NCI-H1105 treated with DMSO at 0.1 percent for 48 hours (cell line): ENCODE measurements around the gene SPSB3.

ENCODE experiments used
- DNase-seq: peaks from one replicate; lab custom pipeline; 2025; lab: John Stamatoyannopoulos, UW

Gene SPSB3

GRCh38 chr16:1763521-1764511, 18.6 kb downstream of the SPSB3 start:
- DNase-seq, result no peak

DNA sequence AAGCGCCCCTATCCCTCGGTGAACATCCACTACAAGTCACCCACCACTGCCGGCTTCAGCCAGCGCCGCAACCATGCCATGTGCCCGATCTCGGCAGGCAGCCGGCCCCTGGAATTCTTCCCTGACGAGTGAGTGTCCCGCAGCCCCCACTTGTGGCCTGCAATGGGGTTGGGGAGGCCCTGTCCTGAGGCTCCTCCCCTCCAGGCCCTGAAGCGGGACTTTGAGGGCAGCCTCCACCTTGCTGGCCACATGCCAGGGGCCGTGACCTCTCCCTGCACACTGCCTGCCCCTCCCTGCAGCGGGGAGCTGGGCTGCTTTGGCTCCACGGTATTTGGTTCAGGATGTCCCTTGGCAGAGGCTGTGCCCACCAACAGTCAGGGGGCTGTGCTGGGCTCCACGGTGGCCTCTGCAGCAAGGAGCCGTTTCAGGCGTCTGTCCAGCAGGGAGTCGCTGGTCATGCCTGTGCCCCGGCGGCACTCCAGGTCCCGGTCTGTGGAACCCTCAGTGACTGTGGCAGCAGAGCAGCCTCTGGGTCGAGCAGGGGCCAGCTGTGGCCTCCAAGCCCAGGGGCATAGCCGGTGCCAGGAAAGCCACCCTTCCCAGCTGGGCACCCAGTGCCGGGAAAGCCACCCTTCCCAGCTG, 19.4 kb downstream of the SPSB3 start:
- no peak for DNase-seq

- no peak for DNase-seq
These were observed 20.0 kb downstream of the SPSB3 start for GRCh38 chr16:1762196-1762878.

- no peak for DNase-seq
These were observed 20.6 kb downstream of the SPSB3 start for GRCh38 chr16:1761751-1762150.

GRCh38 chr16:1760911-1761310, 21.5 kb downstream of the SPSB3 start:
- no peak for DNase-seq

DNA sequence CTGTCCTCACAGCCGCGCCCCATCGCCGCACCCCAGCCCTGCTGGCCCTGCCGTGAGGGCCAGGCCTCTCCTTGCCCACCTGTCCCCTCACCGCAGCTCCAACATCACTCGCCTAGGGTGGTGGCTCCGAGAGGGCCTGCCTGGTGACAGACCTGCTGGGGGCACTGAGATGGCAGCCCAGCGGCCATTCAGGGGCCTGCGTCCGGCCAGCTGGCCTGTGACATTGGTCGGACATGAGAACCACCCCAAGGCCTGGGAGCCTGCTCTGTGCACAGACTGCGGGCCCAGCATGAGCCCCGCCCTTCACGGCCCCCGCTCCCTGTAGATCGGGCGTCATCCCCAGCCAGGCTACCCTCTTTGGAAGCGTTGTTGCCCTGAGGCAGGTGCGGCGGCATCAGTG, 22.9 kb downstream of the SPSB3 start:
- no peak for DNase-seq

GRCh38 chr16:1758923-1759322, 23.4 kb downstream of the SPSB3 start:
- DNase-seq, result no peak

DNA sequence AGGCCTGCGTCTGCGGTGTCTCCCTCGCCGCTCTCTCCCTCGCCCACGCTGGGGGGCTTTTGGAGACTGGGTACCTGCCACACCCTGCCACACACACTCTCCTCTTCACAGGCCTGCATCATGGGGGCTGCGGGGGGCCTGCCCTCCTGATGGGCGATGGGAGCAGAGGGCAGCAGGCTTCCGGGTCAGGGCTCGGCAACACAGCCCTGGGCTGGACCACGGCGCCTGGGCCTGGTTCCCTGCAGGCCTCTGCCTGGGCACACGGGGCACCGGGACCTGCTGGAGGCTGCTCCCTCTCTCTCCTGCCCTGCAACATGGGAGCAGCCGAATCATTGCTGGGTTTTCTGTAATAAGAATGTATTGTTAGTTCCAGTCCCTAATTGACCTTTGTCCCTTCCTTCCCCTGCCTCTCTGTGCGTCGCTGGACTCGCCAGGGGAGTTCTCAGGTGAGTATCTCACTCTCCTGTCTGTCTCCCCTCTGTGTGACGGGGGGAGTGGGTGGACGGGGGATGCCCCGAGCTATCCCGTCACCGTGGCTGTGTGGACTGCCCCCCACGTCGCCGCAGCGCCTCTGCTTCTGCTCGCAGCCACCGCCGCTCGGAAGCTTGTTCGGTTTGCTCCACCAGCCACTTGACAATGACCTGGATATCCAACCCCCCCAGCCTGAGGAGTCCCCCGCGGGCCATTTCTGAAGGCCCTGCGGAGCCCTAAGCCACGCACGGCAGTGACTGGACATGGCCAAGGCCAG, 24.5 kb downstream of the SPSB3 start:
- no peak for DNase-seq

GRCh38 chr16:1754204-1754603, 28.2 kb downstream of the SPSB3 start:
- no peak for DNase-seq

DNA sequence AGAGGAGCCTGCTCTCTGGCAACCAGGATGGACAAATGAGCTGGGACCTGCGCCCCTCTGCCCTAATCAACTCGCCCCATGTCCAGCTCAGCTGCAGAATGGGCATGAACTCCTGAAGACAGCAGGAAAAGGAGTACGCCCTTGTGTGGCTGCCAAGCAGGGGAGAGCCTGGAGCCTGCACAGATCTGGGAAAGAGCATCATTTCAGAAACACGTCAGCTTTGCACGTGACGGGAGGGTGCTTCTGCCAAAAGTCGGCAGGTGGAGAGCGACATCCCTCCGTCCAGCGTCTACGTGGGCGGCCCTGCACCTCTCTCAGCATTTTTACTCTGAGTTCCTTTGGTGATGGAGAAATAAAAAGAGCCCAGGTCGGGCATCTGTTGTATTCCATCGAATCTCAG, 29.5 kb downstream of the SPSB3 start:
- no peak for DNase-seq

DNA sequence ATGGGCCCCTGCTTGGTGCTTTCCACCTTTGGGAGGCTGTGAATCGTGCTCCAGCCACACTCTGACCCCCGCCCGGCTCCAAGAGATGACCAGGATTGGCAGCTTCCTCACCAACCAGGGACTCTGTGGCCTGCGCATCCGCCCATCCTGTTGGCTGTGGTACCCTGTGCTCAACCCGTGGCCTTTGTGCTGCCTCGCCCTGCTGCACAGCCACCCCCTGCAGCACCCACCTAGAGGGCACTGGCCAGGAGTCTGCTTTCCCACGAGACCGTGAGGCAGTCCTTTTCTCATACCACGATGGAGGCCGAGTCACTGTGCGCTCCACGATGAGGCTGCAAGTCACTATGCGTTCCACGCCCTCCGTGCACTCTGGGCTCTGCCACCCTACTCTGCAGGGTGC, 30.4 kb downstream of the SPSB3 start:
- DNase-seq, result no peak

GRCh38 chr16:1749152-1750117, 32.9 kb downstream of the SPSB3 start:
- no peak for DNase-seq

DNA sequence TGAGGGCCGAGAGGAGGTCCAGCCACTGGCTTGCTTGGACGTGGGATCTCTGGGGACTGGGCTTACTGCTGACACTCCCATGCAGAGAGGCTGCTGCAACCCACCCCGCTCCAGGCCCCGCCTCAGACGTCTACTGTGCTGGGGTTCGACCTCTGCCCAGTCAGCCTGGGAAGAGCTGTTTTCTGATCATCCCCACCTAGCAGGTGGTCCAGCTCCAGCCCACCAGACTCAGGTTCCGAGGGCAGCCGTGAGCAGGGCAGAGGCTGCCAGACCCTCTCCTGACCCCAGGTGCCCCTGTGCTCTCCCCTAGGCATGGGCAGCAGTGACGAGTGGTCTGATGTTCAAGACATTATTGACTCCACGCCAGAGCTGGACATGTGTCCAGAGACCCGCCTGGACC, 34.4 kb downstream of the SPSB3 start:
- DNase-seq, result no peak

GRCh38 chr16:1746693-1747195, 35.6 kb downstream of the SPSB3 start:
- no peak for DNase-seq

DNA sequence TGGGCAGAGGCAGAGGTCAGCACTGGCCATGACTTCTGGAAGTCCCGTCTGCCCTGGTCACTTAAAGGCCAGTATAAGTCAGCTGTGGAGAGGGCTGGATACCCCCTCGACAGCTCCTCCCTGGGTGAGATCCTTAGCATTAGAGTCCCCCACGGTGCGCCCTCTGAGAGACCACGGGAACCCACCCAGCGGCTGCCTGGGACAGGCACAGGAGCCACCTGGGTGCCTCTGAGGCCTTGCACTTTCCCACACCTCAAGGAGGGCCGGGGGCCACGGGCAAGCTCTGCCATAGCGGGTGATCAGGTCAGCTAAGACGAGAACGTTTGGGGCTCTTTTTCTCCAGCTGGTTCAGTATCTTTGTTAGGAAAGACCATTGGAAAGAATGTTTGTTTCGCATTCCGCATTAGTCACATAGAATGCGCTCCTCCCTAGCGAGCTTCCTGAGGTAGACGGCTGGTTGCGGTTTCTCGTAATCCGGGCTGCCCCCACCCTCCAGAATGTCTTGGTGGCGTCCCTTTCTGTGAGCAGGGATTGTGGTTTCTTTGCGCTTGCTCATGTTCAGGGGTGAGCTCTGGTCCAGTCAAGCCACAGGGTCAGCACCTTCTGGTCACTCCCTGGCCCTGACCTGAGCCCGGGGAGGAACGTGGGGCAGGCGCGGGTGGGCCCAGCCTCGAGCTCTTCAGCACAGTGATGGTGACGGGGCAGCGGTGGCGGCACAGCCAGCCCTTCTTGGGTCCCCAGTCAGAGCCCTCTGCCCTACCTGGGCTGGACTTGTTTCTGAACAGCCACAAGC, 36.3 kb downstream of the SPSB3 start:
- no peak for DNase-seq

DNA sequence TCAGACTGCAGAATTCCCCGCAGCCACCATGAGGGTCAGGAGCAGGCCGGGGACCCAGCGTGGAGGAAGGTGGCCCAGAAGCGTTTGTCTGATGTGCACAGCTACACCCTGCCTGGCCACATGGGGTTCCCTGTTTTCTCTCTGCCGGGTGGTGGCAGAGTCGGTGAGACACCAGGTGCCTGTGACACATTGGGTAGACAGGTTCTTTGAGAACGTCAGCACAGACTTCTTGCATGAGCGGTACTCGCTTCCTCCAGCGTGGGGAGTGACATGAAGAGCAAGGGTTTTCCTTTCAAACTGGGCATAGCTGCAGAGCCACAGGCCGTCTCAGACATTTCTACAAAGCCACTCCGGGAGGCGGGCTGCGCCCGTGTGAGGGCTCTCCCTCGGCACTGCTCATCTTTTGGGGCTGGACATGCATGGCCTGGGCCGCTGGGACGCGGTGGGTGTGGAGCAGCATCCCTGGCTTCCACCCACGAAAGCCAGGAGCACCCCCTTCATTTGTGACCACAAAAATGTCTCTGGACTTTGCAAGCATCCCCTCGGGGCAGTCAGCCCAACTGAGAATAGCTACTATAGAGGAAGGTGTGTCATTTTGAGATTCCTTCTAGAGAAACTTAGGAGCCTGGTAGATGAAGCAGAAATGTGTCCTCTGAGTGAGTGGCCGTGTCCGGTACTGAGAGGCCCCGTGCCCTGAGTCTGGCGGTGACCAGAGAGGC, 37.0 kb downstream of the SPSB3 start:
- DNase-seq, result no peak

DNA sequence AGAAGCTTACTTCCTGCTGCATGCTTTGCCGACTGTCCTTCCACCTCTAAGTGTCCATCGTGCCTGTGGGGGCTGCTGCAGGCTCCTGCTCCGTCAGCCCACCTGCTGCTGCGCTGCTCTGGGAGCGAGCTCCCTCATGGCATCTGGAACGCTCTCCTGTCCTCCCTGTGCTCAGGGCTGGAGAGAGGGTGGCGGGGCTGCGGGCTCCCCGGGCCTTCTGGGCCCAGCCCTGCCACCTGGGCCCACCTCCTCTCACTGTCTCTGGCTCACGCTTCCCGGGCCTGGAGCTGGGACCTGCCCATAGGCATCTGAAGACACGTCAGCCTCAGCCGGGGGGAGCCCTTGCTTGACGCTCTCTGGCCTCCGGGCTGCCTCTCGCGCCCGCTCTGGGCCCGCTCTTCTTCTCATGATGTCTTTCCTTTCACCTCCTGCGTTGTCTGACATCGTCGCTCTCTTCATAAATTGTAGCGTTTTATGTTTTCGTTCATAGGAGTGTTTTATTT, 38.0 kb downstream of the SPSB3 start:
- DNase-seq, result no peak

DNA sequence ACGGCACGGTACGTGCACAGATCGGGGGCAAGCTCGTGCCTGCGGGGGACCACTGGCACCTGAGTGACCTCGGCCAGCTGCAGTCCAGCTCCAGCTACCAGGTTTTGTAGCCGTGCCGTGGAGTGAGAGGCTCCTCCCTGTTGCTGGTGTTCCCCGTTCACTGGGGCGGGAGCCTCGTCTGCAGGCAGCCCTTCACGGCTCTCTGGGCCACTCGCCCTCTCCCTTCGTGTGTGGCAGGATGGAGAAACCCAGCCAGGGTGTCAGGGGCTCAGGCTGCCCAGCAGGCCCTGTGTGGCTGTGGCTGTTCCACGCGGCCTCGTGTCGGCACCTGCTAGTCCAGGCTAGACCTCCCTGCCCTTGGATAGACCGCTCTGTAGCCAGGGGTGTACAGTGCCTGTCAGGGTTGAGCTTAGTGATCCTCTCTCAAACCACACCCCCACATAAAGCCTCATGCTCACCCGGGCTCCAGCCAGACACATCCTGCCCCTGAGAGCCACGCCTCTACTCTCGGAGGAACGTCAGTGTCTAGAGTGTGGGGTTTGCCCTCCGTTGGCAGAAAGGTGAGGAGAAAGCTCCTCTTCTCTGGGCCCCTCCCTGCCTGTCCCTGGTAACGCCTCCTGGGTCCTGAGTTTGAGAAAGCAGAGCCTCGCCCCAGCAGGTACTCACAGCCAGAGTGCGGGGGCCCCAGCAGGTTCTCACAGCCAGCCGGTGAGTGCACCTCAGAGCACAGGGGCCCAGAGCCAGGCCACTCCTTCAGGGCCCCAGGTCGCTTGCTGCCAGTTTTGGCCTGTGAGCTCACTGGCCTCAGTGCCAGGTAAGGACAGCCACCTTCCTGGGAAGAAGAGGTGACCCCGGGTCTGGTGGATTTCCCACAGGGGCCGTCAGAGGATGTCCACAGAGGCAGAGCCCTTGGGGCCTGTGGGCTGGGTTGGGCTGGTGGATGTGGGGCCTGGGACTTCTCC, 38.7 kb downstream of the SPSB3 start:
- DNase-seq, result no peak
